Measurements from ENCODE around the gene NCLN.
"Not testable (repeated sequence)": the region's sequence is repeated elsewhere in the genome, so short reads cannot be mapped to it uniquely, and the experiment has no call there.

The NCLN gene

GRCh38 chr19:3227054-3227626 is 41.4 kb downstream of the NCLN start:
- no peak overlapping the region for H3K27ac Mint-ChIP-seq
- H3K9me3 Mint-ChIP-seq, result peaks cover 0 to 2% of the 10 kb centered on the region in 2 donors
- no peak overlapping the region for H3K4me3 Mint-ChIP-seq
- no peak for ATAC-seq (replicated peaks)
- DNase-seq, result no peak
- peaks cover 6 to 7% of the 10 kb centered on the region in 2 donors for H3K4me1 Mint-ChIP-seq
- peaks cover 29 to 37% of the 10 kb centered on the region in 2 donors for H3K27me3 Mint-ChIP-seq
- H3K36me3 Mint-ChIP-seq, result no peaks in the 10 kb centered on the region

GRCh38 chr19:3229346-3229743 is 43.6 kb downstream of the NCLN start:
- Mint-ChIP-seq H3K4me3 (no peak overlapping the region), H3K27me3 (peaks cover 35 to 42% of the 10 kb centered on the region in 2 donors), H3K4me1 (peaks cover 5 to 7% of the 10 kb centered on the region in 2 donors), H3K27ac (no peak overlapping the region), H3K36me3 (no peaks in the 10 kb centered on the region), H3K9me3 (peaks cover 0 to 2% of the 10 kb centered on the region in 2 donors)
- DNase-seq (no peak), ATAC-seq (replicated peaks) (no peak)

- ATAC-seq (replicated peaks), result no peak
- H3K4me1 Mint-ChIP-seq, result peaks cover 5 to 7% of the 10 kb centered on the region in 2 donors
- H3K27me3 Mint-ChIP-seq, result peaks cover 41 to 48% of the 10 kb centered on the region in 2 donors
- H3K4me3 Mint-ChIP-seq, result no peak overlapping the region
- no peak for DNase-seq
- H3K36me3 Mint-ChIP-seq, result no peaks in the 10 kb centered on the region
- H3K27ac Mint-ChIP-seq, result no peak overlapping the region
- H3K9me3 Mint-ChIP-seq, result peaks cover 0 to 2% of the 10 kb centered on the region in 2 donors
These were observed 44.3 kb downstream of the NCLN start for GRCh38 chr19:3229888-3230496.

GRCh38 chr19:3231288-3231687 is 45.6 kb downstream of the NCLN start:
- peaks cover 0 to 2% of the 10 kb centered on the region in 2 donors for H3K9me3 Mint-ChIP-seq
- peaks cover 3 to 7% of the 10 kb centered on the region in 2 donors for H3K4me1 Mint-ChIP-seq
- no peaks in the 10 kb centered on the region for H3K36me3 Mint-ChIP-seq
- DNase-seq (no peak), ATAC-seq (replicated peaks) (no peak)
- no peak overlapping the region for H3K27ac Mint-ChIP-seq
- peaks cover 49 to 51% of the 10 kb centered on the region in 2 donors for H3K27me3 Mint-ChIP-seq
- H3K4me3 Mint-ChIP-seq, result no peak overlapping the region

GRCh38 chr19:3233116-3233515 is 47.4 kb downstream of the NCLN start:
- peaks cover 0 to 2% of the 10 kb centered on the region in 2 donors for H3K9me3 Mint-ChIP-seq
- no peaks in the 10 kb centered on the region for H3K36me3 Mint-ChIP-seq
- no peak overlapping the region for H3K4me3 Mint-ChIP-seq
- DNase-seq (no peak), ATAC-seq (replicated peaks) (no peak)
- no peak overlapping the region for H3K27ac Mint-ChIP-seq
- peaks cover 0 to 2% of the 10 kb centered on the region in 2 donors for H3K4me1 Mint-ChIP-seq
- peaks cover 33% of the 10 kb centered on the region in 2 donors for H3K27me3 Mint-ChIP-seq

GRCh38 chr19:3233831-3234230 is 48.1 kb downstream of the NCLN start:
- no peak for DNase-seq
- Mint-ChIP-seq H3K9me3 (peaks cover 0 to 2% of the 10 kb centered on the region in 2 donors), H3K36me3 (no peaks in the 10 kb centered on the region), H3K4me1 (no peaks in the 10 kb centered on the region), H3K27me3 (peaks cover 30 to 32% of the 10 kb centered on the region in 2 donors), H3K27ac (no peak overlapping the region), H3K4me3 (no peak overlapping the region)
- ATAC-seq (replicated peaks), result no peak

GRCh38 chr19:3234800-3235199 is 49.1 kb downstream of the NCLN start:
- Mint-ChIP-seq H3K27ac (no peak overlapping the region), H3K4me3 (no peak overlapping the region), H3K27me3 (peaks cover 34 to 36% of the 10 kb centered on the region in 2 donors), H3K36me3 (no peaks in the 10 kb centered on the region), H3K9me3 (peaks cover 0 to 2% of the 10 kb centered on the region in 2 donors), H3K4me1 (no peaks in the 10 kb centered on the region)
- DNase-seq, result no peak
- peak in 1 of 2 donors; percentile 39 for ATAC-seq (replicated peaks)

- not testable (repeated sequence) for H3K27ac Mint-ChIP-seq; DNase-seq; H3K4me3 Mint-ChIP-seq; H3K4me1 Mint-ChIP-seq; H3K9me3 Mint-ChIP-seq; ATAC-seq (replicated peaks); H3K36me3 Mint-ChIP-seq
- peaks cover 41 to 42% of the 10 kb centered on the region in 2 donors for H3K27me3 Mint-ChIP-seq
These were observed 49.9 kb downstream of the NCLN start for GRCh38 chr19:3235604-3236003.

GRCh38 chr19:3236272-3236671 is 50.5 kb downstream of the NCLN start:
- H3K36me3 Mint-ChIP-seq, result no peaks in the 10 kb centered on the region
- DNase-seq, result no peak
- H3K27me3 Mint-ChIP-seq, result peaks cover 41 to 42% of the 10 kb centered on the region in 2 donors
- H3K4me3 Mint-ChIP-seq, result no peak overlapping the region
- peaks cover 0 to 2% of the 10 kb centered on the region in 2 donors for H3K9me3 Mint-ChIP-seq
- no peaks in the 10 kb centered on the region for H3K4me1 Mint-ChIP-seq
- H3K27ac Mint-ChIP-seq, result no peak overlapping the region
- no peak for ATAC-seq (replicated peaks)

- Mint-ChIP-seq H3K27me3 (peaks cover 39 to 40% of the 10 kb centered on the region in 2 donors), H3K36me3 (no peaks in the 10 kb centered on the region), H3K4me3 (no peak overlapping the region), H3K4me1 (no peaks in the 10 kb centered on the region), H3K9me3 (no peaks in the 10 kb centered on the region), H3K27ac (no peak overlapping the region)
- ATAC-seq (replicated peaks) (no peak), DNase-seq (no peak)
These were observed 52.4 kb downstream of the NCLN start for GRCh38 chr19:3238066-3238561.

- no peak for DNase-seq
- H3K4me1 Mint-ChIP-seq, result no peaks in the 10 kb centered on the region
- peaks cover 27 to 29% of the 10 kb centered on the region in 2 donors for H3K27me3 Mint-ChIP-seq
- H3K9me3 Mint-ChIP-seq, result no peaks in the 10 kb centered on the region
- no peak overlapping the region for H3K27ac Mint-ChIP-seq
- no peaks in the 10 kb centered on the region for H3K36me3 Mint-ChIP-seq
- ATAC-seq (replicated peaks), result no peak
- no peak overlapping the region for H3K4me3 Mint-ChIP-seq
These were observed 53.6 kb downstream of the NCLN start for GRCh38 chr19:3239367-3239766.

GRCh38 chr19:3243819-3244700 is 58.3 kb downstream of the NCLN start:
- Mint-ChIP-seq H3K27me3 (peaks cover 14 to 19% of the 10 kb centered on the region in 2 donors), H3K4me1 (no peaks in the 10 kb centered on the region), H3K4me3 (no peak overlapping the region), H3K9me3 (no peaks in the 10 kb centered on the region), H3K27ac (no peak overlapping the region), H3K36me3 (no peaks in the 10 kb centered on the region)
- DNase-seq, result no peak
- peak; percentile 39 to 46 for ATAC-seq (replicated peaks)

- Mint-ChIP-seq H3K36me3 (peaks cover 0 to 1% of the 10 kb centered on the region in 2 donors), H3K4me3 (no peak overlapping the region), H3K9me3 (no peaks in the 10 kb centered on the region), H3K27me3 (peaks cover 17 to 22% of the 10 kb centered on the region in 2 donors), H3K4me1 (peaks cover 0 to 2% of the 10 kb centered on the region in 2 donors), H3K27ac (no peak overlapping the region)
- ATAC-seq (replicated peaks), result no peak
- DNase-seq, result no peak
These were observed 59.3 kb downstream of the NCLN start for GRCh38 chr19:3245050-3245449.

- Mint-ChIP-seq H3K27ac (no peak overlapping the region), H3K36me3 (peaks cover 0 to 4% of the 10 kb centered on the region in 2 donors), H3K4me1 (peaks cover 0 to 2% of the 10 kb centered on the region in 2 donors), H3K4me3 (no peak overlapping the region), H3K9me3 (peaks cover 0 to 4% of the 10 kb centered on the region in 2 donors), H3K27me3 (peaks cover 29 to 41% of the 10 kb centered on the region in 2 donors)
- DNase-seq (no peak), ATAC-seq (replicated peaks) (no peak)
These were observed 63.1 kb downstream of the NCLN start for GRCh38 chr19:3248728-3249326.
